ENCODE data around the gene CRACDL.

DNA sequence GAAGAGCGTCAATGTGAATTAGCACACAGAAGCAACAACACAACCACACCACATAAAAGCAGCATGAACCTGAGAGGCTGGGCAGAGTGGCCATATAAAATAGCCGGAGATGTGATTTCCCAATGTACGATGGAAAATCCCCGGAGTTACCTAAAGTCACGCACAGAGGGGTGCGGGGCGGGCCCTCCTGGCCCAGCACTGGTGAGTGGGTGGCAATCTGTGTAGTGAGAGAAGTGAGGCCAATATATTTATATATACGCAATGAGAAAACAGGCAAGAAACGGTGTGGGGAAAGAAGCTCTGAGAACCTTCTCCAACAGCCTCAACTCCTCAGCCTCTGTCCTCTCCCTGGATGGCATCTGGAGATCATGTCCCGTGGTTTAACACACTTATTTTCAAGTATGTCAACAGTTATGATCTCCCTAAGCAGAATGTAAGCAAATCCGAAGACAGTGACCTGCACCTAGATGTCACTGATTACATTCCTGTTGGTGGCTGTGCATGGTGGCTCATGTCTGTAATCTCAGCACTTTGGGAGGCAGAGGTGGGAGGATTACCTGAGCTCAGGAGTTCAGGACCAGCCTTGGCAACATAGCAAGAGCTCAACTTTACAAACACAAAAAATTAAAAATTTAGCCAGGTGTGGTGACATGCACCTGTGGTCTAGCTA, 41.6 kb downstream of the CRACDL start:
- TF ChIP-seq POLR2A (IDR thresholded peaks at IDR 0.05) (no peak), EP300 (IDR thresholded peaks at IDR 0.05) (no peak)
- TF ChIP-seq, protein P1, sequence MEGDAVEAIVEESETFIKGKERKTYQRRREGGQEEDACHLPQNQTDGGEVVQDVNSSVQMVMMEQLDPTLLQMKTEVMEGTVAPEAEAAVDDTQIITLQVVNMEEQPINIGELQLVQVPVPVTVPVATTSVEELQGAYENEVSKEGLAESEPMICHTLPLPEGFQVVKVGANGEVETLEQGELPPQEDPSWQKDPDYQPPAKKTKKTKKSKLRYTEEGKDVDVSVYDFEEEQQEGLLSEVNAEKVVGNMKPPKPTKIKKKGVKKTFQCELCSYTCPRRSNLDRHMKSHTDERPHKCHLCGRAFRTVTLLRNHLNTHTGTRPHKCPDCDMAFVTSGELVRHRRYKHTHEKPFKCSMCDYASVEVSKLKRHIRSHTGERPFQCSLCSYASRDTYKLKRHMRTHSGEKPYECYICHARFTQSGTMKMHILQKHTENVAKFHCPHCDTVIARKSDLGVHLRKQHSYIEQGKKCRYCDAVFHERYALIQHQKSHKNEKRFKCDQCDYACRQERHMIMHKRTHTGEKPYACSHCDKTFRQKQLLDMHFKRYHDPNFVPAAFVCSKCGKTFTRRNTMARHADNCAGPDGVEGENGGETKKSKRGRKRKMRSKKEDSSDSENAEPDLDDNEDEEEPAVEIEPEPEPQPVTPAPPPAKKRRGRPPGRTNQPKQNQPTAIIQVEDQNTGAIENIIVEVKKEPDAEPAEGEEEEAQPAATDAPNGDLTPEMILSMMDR (IDR thresholded peaks at IDR 0.05): no peak
